ENCODE measurements around the gene AHI1. TPM values are rescaled to one million over a fixed set of nuclear protein-coding genes. Genes with fewer than 3 reads are reported as not detected.

Gene AHI1
- total RNA-seq, 1 experiment from 2014 or later = 18.8 TPM

GRCh38 chr6:135383766-135384165 is 113.8 kb downstream of the AHI1 start:
- H3K4me3 Mint-ChIP-seq = no peak overlapping the region
- TF ChIP-seq SOX15 (CRISPR knock-in tag; IDR thresholded peaks at IDR 0.05) (no peak), ZNF281 (CRISPR knock-in tag; IDR thresholded peaks at IDR 0.05) (no peak), SMAD3 (CRISPR knock-in tag; IDR thresholded peaks at IDR 0.05; ENCODE audit: borderline replicate concordance) (no peak), STAT6 (CRISPR knock-in tag; conservative IDR thresholded peaks at IDR 0.05; ENCODE audit: low read depth) (no peak), SP1 (CRISPR knock-in tag; conservative IDR thresholded peaks at IDR 0.05) (no peak), GTF2I (CRISPR knock-in tag; conservative IDR thresholded peaks at IDR 0.05) (no peak), TP53 (CRISPR knock-in tag; IDR thresholded peaks at IDR 0.05) (no peak), NFATC4 (CRISPR knock-in tag; IDR thresholded peaks at IDR 0.05) (no peak), E2F1 (CRISPR knock-in tag; IDR thresholded peaks at IDR 0.05) (no peak), ATF1 (CRISPR knock-in tag; IDR thresholded peaks at IDR 0.05) (no peak), CTCF (IDR thresholded peaks at IDR 0.05) (no peak), ZNF263 (CRISPR knock-in tag; IDR thresholded peaks at IDR 0.05; ENCODE audit: low read depth) (no peak), HMGA2 (CRISPR knock-in tag; IDR thresholded peaks at IDR 0.05) (no peak), ATF6 (CRISPR knock-in tag; IDR thresholded peaks at IDR 0.05) (no peak), MXD4 (CRISPR knock-in tag; IDR thresholded peaks at IDR 0.05; ENCODE audit: borderline replicate concordance) (no peak), AFF4 (CRISPR knock-in tag; IDR thresholded peaks at IDR 0.05; ENCODE audit: borderline replicate concordance) (no peak), E2F4 (CRISPR knock-in tag; IDR thresholded peaks at IDR 0.05; ENCODE audit: borderline replicate concordance, low read depth) (no peak), GRHL2 (CRISPR knock-in tag; IDR thresholded peaks at IDR 0.05; ENCODE audit: insufficient replicate concordance, severe bottlenecking) (no peak), RORB (CRISPR knock-in tag; IDR thresholded peaks at IDR 0.05) (no peak)
- CTCF ChIA-PET = interaction anchor here (1.5 kb wide), 1 partner anchor 17 kb away, joined by 4 read pairs; no protein-coding TSS in a partner anchor
- POLR2A ChIA-PET = no interaction called here
- no peak for DNase-seq (ENCODE audit: low spot score)
- no peak for ATAC-seq
- peaks cover 3% of the 10 kb centered on the region; the same call in 1 of the 2 replicates for H3K4me1 Mint-ChIP-seq
- no peaks in the 10 kb centered on the region for H3K27me3 Mint-ChIP-seq (ENCODE audit: low read depth)
- H3K36me3 Mint-ChIP-seq = 0 out of 2 replicates have a peak, but pooled peaks cover 3% of the 10 kb centered on the region
- no peak overlapping the region for H3K27ac Mint-ChIP-seq
- H3K9me3 Mint-ChIP-seq = no peaks in the 10 kb centered on the region

Data from WTC11 (cell line).